ENCODE measurements around the gene MYLIP.

Gene MYLIP

DNA sequence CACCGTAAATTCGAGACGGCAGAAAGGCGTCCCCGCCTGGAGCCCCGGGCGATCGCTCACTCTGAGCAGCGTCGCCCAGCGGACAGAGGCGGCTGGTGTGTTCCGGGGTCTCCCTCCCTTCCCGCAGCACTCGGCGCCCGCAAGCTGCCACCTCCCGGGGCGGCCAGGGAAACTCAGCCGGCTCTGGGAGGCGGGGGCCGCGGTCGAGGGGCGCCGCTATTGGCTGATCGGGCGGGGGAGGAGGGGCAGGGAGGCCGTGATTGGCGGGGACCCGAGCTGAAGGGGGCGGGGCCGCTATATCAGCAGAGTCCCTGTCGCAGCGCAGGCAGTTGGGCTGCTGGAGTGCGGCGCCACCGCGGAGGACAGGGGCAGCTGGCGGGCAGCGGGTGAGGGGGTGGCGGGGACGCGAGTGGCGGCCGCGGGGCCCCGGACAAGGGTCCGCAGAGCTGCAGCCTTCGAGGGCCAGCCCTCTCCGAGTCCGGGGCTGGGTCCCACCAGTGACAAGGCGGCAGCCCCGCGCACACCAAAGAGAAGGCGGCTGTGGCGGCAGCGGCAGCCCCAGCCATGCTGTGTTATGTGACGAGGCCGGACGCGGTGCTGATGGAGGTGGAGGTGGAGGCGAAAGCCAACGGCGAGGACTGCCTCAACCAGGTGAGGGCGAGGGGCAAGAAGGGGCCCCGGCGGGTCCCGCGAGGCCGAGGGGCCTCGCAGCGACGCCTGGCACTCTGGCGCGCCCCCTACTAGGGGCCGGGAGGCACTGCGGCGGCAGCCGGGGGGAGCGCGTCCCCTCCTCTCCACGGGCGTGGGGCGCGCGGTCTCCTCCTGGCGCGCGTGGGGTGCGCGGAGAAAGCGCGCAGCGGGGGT is at the start of gene MYLIP:
Gene MYLIP (plus strand): TSS at position 328 of the 864 bp plus-strand sequence. CDS start 237 bp downstream, at position 565.
- DNase-seq, result peak; percentile 98

DNA sequence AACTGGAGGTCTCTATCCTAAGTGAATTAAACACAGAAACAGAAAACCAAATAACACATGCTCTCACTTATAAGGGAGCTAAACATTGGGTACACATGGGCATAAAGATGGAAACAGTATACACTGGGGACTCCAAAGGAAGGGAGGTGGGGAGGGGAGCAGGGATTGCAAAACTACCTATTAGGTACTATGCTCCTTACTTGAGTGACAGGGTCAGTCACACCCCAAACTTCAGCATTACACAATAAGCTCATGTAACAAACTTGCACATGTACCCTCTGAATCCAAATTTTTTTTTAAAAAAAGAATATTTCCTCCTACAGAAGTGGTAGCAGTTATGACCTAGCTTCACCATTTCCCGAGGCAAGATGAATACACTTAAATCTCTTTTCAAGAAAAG is 49.5 kb upstream of the MYLIP start:
- no peak for DNase-seq

DNA sequence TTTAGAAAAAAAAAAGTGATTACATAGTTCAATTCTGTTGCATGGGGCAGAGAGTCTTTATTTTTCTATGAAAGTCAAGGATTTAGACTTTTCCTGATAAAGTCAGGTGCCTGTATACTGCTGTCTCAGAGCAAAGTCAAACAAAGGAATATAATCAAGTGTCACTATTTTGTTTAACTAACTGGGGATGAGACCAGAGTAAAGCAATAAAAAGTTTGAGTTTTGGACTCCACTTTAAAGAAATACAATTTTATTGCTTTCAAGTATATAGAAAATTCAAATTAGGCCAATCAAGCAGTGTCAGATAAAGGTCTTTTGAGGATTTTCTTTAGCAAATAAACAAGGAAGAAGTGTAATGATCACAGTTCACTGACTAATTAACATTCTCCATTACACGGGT is 48.7 kb upstream of the MYLIP start:
- DNase-seq, result no peak

DNA sequence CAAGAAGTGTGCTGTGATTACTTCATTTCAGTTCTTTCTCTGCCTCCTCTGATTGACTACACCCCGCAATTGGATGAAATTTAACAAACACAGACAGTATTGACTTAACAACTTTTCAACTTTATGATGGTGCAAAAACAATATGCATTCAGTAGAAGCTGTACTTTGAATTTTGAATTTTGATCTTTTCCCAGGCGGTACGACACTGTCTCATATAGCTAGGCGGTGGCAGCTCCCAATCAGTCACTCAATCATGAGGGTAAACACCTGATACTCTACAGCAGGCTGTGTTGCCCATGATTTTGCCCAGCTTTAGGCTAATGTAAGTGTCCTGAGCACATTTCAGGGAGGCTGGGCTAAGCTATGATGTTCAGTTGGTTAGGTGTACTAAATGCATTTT is 47.6 kb upstream of the MYLIP start:
- DNase-seq, result no peak

DNA sequence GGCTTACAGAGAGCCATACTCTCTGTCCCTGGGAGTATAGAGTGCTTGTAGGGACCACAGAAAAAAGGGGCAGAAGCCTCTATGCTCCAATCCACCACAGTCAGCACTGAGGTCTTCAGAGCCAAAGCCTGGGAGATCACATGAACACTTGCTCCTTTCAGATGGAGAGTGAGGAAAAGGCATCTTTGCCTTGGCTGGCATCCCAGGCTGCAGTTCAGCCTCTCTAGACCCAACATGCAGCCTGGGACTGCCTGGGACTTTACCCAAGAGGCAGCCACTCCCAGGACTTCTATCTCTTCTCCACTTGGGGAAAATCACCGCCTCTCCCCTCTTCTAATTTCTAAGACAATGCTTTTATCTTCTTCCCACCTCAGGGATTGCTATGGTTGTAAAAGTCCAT is 46.5 kb upstream of the MYLIP start:
- no peak for DNase-seq

DNA sequence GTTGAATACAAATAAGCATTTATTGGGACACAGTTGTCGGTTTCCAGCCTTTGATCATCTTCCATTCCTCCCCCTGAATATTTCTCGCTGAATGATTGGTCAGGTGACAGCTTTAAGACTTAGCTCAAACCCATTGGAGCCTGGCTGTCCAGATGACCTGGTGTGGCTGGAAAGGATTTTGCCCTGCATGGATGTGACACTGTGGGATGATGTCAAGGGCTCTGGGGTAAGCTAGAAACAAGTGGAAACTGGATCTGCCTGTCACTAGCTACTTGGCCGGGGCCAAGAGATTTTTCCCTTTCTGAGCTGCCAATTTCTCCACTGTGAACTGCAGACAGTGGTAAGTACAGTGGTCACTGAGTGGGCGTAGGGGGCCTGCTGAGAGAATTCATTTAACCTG is 41.9 kb upstream of the MYLIP start:
- no peak for DNase-seq

DNA sequence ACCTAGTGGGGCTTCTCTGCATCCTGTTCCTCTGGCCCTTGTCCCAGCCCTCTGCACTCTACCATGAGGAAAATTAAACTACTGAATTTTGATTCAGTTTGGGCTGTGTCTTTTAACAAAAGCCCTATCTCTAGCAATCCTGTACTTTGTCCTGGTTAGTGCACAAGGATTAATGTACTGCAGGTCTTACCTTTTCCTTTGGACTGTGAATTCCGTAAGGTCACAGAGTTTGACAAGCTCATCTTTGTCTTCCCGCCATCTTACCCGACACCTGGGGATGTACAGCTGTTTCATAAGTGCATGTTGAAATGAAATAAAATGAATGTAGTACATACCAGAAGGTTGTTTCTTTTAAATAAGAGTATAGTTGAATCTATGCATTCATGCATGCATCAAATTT is 41.5 kb upstream of the MYLIP start:
- DNase-seq, result no peak

DNA sequence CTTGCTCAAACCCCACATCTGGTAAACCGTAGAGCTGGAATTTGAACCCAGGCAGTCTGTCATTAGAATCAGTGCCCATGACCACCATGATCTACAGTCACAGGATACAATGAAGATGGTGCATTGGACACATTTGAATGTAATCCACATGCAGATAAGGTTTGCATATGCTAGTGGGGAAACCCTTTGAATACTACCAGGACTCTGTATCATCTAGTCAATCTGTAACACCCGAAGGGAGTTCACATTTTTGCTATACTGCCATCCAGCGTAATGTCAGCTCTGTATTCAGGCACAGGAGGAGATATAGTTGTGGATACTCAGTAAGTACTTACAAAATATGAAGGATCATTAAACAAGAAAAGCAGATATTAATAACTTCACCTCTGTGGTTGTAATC is 40.5 kb upstream of the MYLIP start:
- DNase-seq, result no peak

DNA sequence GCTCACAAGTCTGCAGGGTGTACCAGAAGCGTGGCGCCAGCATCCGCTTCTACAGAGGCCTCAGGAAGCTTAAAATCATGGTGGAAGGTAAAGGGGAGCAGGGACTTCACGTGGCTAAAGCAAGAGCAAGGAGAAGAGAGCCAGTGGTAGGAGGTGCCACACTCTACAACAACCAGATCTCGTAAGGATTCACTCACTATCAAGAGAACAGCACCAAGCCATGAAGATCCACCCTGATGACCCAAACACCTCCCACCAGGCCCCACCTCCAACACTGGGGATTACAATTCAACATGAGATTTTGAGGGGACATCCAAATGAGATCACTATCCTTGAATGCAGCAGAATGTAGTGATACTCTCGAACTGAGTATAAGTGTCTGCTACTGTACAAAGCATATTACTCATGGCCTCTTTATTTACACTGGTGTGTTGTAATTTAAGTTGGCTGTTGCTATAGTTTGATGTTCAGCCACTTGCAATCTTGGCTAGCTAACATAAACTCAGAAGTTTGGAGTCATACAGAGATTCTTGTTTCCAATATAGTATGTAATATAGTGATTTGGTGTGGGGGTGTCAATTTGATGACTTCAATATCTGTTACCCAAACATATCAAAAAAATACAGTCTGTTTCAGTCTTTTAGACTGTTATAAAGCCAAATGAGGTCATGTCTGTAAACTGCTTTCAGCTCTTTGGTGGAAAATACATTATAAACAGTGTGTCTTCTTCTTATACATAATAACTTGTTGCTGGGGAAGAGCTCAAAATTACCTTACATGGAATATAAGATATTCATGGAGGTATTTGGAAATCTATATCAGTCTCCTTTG is 39.4 kb upstream of the MYLIP start:
- no peak for DNase-seq

DNA sequence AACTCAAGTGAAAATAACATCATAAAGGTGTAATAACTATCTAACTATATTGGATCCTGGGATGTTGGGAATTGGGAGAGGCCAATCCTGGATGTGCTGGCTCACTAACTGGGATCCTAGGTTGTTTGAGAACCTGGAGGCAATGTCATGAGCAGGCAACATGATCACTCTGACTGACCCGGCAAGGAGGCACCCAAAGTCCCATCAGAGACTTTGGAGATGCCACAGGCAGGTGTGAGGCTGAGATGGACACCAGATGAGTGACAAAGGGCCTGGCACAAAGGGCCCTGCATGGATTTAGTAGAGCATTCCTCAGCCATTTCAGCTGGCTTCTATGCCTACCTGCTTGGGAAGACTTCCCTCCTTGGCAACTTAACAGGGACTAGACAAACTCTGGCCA is 38.4 kb upstream of the MYLIP start:
- no peak for DNase-seq

DNA sequence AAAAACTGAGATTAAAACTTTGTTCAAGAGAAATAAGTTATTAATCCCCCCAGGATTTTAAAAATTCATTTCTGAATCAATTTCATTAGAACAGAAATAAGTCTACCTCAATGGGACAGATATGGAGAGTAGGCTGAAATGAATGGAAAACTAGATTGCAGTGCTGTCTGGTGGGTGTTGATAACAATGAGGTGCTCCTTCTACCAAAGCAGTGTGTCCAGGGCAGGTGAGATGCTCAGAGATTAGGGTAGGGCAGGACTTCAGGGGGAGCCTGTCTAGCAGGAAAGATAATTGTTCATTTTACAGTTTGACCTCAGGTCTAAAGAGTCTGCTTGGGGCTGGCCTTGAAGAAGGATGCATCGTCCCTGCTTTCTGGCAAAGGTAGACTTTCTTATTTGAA is 38.0 kb upstream of the MYLIP start:
- DNase-seq, result no peak

DNA sequence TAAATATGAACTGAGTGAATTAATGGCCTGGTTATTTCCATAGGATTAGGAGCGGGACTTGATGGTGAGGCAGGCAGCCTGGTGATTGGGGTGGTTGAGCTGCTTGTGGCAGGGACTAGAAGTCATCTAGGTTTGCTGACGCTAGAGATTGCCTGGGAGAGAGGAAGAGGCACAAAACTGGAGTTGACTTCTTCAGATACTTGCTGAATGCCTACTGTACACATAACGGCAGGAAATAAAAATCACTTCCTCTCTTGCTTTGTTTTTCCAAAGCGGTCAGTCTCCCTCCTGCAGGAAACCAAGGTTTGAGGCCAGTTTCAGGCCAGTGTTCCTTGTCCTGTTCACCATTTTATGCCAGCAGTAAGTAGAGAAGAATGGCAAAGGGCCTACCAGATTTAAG is 36.7 kb upstream of the MYLIP start:
- no peak for DNase-seq

DNA sequence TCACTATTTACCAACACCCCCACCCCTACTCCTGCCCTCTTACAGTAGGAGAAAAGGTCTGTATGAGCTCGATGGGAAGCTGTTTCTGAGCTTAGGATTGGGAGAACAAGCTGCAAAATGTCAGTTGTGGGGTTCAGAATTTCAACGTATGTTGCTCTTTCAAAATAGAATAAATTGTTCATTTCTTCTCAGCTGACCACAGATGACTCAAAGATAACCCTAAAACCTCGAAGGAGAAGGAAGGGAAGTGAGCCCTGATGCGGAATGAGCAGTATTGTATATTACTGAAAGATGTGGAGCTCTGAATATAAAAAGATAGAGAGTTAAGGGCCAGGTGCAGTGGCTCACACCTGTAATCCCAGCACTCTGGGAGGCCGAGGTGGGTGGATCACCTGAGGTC is 35.9 kb upstream of the MYLIP start:
- no peak for DNase-seq

DNA sequence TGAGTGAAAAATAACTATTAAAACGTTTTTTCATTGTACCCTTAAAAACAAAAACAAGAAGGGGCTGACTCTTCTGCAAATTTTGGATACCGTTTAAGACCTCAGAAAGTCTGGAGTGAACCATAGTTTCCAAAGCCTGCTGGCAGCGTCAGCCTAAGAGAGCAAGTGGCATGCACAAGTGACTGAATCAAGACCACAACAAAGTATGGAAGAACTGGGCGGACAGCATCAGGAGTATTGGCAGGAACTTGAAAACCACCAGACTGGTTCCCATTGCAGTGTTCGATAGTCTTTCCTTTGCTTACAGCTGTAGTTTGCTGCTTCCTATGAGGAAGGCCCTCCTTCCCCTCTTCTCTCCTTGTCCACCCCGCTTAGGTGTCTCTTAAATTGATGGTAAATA is 33.7 kb upstream of the MYLIP start:
- no peak for DNase-seq

DNA sequence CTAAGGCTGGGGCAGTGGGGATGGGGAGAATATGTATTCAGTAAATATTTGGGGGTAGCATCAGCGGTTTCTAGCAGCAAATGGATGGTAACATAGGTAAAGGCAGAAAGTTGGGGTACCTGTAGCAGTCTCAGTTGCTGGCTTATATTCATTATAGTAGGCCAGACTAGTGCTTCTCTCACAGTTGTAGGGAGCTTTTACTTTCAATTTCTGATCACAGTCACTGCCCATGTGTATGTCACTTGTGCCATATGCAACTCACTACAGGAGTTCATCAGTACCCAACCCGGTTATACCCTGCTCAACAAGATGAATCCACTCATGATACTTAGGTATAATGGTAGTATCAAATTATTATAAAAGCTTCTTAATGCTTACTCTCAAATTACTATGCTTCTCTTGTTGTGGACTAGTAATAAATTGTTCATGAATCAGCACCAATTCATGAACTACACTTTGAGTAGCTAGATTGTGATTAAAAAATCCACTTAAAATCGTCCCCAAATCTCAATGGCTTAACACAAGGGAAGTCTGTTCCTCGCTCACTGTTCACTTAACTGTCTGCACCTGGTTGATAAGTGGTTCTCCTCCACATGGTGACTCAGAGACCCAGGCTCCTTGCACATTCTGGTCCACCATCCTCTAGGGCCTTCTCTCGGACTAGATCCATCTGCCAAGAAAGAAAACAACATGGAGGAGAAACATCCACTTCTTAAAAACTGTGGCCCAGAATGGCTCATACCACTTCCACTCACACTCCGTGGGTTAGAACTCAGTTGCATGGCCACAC is 31.3 kb upstream of the MYLIP start:
- DNase-seq, result no peak

DNA sequence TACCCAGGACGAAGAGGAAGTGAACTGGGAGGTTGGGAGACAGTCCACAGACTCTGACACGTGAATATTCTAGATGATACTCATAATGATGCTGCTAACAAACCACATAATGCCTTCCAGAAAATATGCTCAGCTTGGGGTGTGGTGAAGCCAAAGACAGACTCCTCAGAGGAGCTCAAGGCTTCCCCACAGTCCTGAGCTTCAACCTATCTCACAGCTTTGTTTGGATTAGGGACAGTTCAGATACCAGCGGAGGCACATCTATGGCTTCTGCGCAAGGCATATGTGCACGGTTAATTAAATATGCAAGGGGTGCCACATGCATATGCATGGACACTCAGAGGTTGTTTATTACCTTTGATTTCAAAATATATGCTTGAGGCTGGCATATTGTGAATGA is 30.7 kb upstream of the MYLIP start:
- no peak for DNase-seq

DNA sequence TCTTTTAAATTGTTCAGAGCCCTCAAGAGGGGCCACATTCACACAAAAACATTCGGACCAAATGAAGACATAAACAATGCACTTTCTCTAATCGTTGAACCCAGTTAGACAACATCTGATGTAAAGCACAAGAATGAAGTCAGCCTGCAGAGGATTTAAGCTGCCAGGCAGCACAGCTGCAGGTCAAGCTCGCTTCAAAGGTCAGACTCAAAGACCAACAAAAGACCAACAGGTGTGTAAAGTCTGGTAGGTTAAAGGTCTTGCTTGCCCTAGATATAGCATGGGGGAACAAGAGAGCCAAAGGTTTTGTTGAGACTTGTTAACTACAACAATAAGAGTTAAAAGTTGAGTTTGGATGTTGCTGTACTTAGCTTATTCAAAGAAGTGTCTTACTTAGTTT is 26.7 kb upstream of the MYLIP start:
- DNase-seq, result no peak

DNA sequence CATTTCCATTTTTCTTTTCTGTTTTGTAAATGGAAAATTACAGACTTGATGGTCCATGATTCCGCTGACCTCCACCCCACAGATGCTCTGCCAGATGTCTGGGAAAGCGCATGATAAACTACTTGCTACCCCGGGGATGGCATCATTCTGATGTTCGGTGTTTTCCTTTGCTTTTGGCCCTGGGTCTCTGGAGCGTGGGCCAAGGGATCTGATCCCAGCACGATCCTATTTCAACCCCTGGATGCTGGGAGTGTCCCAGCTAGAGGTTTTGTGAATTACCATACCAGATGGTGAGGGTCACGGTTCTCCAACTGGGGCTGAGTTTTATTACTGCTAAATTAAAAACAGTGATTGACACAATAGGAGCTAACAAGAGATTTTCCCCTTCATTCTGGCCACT is 25.2 kb upstream of the MYLIP start:
- DNase-seq, result no peak

DNA sequence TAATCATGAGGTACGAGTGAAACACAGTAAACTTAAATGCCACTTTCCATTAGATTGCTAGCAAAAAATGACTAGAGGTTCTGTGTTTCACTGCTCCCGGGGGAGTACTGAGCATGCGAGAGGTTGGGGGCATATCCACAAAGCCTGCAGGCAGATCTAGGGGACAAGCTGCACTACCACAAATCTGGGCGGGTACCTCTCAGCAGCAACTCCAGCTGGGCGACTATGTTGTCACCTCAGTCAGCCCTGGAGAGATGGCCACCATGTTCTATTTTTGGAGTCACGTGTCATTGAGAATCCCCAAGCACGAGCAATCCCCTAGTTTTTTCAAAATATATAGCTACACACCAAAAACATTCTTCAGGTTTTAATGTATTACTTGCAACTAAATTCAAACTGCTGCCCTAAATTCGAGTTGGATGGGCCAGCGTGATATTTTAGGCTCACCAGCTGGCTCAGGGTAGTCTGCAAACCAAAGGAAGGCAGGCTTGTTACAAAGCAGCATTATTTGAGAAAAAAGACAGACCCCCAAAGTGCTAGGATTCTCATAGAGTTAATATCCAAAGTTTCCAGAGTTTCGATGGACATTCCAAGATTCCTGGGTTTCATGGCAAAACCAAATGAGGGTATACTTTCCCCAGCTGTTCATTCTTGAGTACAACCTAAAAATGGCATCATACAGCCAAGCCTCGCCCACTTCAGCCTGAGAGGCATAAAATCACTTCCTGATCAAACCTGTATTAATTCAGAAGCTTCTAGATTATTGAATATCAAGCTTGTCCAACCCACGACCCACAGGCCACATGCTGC is 24.1 kb upstream of the MYLIP start:
- no peak for DNase-seq

DNA sequence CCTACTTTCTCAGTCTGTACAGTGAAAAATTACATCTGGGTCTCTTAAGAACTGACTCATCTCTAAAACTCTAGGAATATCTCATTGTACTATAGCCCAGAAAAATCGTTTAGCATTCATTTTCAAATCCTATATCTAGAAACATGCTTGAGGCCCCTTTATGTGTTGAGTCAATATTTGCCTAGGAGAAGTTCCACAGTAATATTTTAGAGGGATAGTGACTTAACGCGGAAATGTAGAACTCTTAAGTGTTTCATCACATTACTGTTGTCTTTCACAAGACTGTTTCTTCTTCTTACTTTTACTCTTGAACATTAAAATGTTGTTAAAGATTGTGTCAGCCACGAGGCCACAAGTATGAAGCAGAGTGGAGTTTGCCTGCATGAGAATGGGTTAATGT is 23.0 kb upstream of the MYLIP start:
- DNase-seq, result no peak

DNA sequence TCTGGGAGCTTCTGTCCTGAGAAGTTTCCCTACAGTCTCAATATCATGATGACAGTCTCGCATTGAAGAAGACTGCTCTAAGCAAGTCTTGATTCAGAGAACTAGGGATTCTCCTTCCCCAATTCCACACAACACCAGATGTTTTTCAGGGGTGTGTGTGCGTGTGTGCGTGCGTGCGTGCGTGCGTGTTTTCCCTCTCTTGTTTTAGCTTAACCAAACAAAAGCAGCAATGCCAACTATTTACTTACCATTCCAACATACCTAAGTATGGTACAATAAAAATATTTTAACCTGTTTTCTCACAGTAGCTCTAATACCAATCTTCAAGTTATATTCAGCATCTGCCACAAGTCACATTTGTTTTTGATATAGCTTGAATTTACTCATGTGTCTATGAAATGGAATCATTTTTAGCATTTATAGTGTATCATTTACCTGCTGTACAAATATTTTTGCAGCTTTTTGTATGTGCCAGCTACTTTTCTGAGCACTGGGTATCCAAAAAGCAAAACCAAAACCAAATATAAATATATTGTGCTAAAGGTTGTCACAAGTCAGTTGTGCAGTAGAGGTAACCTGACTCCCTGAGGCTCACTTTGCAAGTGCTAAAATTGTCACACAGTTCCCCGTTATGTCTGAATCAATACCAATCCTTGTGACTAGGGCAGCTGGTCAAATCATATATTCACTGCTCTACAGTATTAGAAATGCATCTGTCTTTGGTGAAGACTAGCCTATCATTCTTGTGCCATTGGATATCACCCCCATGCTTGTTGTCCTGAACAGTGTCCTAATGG is 21.7 kb upstream of the MYLIP start:
- no peak for DNase-seq

DNA sequence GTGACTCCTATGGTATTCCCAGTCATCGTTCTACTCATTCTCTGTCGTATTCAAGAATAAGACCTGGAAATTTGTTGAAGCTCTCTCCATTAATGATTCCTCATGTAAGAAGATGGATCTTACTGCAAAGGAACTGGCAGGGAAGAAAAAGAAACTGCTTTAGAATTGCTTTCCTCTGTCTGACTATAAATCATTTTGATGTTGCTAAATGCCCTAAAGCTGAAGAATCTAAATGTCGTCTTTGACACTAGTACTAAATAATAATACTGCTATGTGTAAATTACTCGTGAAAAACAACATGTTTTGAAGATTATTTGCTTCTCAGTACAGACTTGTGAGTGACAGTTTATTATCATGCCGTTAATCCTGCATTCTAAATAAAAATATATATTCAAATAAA is 20.5 kb upstream of the MYLIP start:
- no peak for DNase-seq

Measured in stimulated activated CD4-positive, alpha-beta T cell treated with anti-CD3 and anti-CD28 coated beads, Interleukin-4, amount 100 ng/mL, for 1 hour (primary cell).